Heart left ventricle (tissue), 16 donors: ENCODE measurements around the gene FAM228B. TPM values are rescaled to one million over a fixed set of nuclear protein-coding genes. Genes with fewer than 3 reads are reported as not detected.

Experiments used
- ATAC-seq, 4 donors: fragments of 200-7000 bp; cut with Tn5 transposase; one replicate each; pipeline ENCODE4 v1.9.1; 2020 to 2022; ENCODE audit warnings: moderate library complexity in 4 of 4, mild to moderate bottlenecking in 3 of 4, moderate number of reproducible peaks in 1 of 4
- DNase-seq, 5 donors: peaks; one replicate each; pipeline ENCODE4 v3.0.0-alpha.2; 2020
- H3K27ac ChIP-seq, 12 donors: fragments of 200-600 bp; sonication (generic) in 4 of 12; one replicate each; pipeline versions ENCODE4 v1.5.0 to v1.8.0; 2016 to 2022; ENCODE audit warnings: mild to moderate bottlenecking in 2 of 12
- H3K27me3 ChIP-seq, 9 donors: fragments of 200-600 bp; sonication (generic) in 2 of 9; one replicate each; pipeline versions ENCODE4 v1.5.1 to v1.8.0; 2016 to 2022; ENCODE audit warnings: mild to moderate bottlenecking in 3 of 9
- H3K36me3 ChIP-seq, 9 donors: fragments of 200-600 bp; sonication (generic) in 2 of 9; one replicate each; pipeline versions ENCODE4 v1.5.0 to v1.8.0; 2018 to 2022; ENCODE audit warnings: mild to moderate bottlenecking in 2 of 9
- H3K4me1 ChIP-seq, 12 donors: fragments of 200-600 bp; sonication (generic) in 4 of 12; one replicate each; pipeline versions ENCODE4 v1.5.0 to v1.8.0; 2016 to 2022; ENCODE audit warnings: mild to moderate bottlenecking in 3 of 12
- H3K4me3 ChIP-seq, 12 donors: fragments of 200-600 bp; sonication (generic) in 4 of 12; one replicate each; pipeline versions ENCODE4 v1.5.0 to v1.8.0; 2017 to 2022; ENCODE audit warnings: mild to moderate bottlenecking in 9 of 12, moderate library complexity in 4 of 12
- H3K9me3 ChIP-seq, 12 donors: fragments of 200-600 bp; sonication (generic) in 4 of 12; one replicate each; pipeline versions ENCODE4 v1.5.0 to v1.8.0; 2016 to 2022; ENCODE audit warnings: mild to moderate bottlenecking in 1 of 12
- CTCF ChIP-seq, 12 donors: fragments of 200-600 bp; sonication (generic) in 4 of 12; IDR thresholded peaks; one replicate each; pipeline versions ENCODE4 v1.5.0 to v1.8.0; 2018 to 2022; ENCODE audit warnings: antibody characterized with exemption in 12 of 12, mild to moderate bottlenecking in 5 of 12
- POLR2A ChIP-seq, 2 donors: fragments of 450-650 bp; IDR thresholded peaks; one replicate each; pipeline ENCODE4 v1.6.1; 2017; ENCODE audit warnings: antibody characterized with exemption in 2 of 2, mild to moderate bottlenecking in 2 of 2, moderate library complexity in 2 of 2
- WGBS, 4 donors: extraction: QIAGEN DNeasy Blood & Tissue Kit in 2 of 4; methylation state at CpG; one replicate each; pipeline versions ENCODE4 v1.1.5 to v1.1.7; 2013 to 2018; 5-methylcytosine and 5-hydroxymethylcytosine counted together
- intact Hi-C, 10 donors: fragments of 100-400 bp; cut with DNase I; formaldehyde crosslinking; loops; one replicate each; pipeline versions ENCODE4 v1.11.1 to v1.14.2; 2022
- polyA plus RNA-seq, 2 donors: library from polyadenylated mRNA; stranded (reverse); fragments of 200-250 nt; gene quantifications; one replicate each; pipeline ENCODE4 v1.2.3, GENCODE V29; 2013
- total RNA-seq, 9 donors: library from RNA; depleted of rRNA in 2 of 9; stranded (reverse); fragments of >200 nt in 2 of 9; fragmentation: NEBNext Ultra II Directional in 3 of 9; extraction: Animal tissue kit (Norgen Biotek cat#: 25700) in 3 of 9; gene quantifications; one replicate each; pipeline versions ENCODE4 v1.1.0 to v1.2.4, GENCODE V29; 2016 to 2023
- donor health status: ischemic (EF 13 %, LVEDD 7.1; RV severe dilation, severe dysfunction).
- donor health status: healthy with polysubstance abuse.
- donor health status: DM: no; HTN: yes; CAD: no.
- donor health status: DM: no; HTN: no; CAD: no.
- donor health status: ischemic (EF 25% LVEDD 6.9; RV normal size, moderate dysfunction).
- donor health status: ischemic (EF 25% LVEDD 5.7; RV mildly dilated, moderate dysfunction).
- donor health status: healthy.
- donor health status: DM: yes; HTN: yes; CAD: no.
- donor health status: ischemic (EF 35%, LVEDD 5.7; RV mildly dilated, moderate dysfunction).
- donor health status: nonischemic (EF 11% LVEDD 7.7; RV severe dilation, severe dysfunction).
- donor health status: DM: yes; HTN: yes; CAD: no.
- donor health status: PGD.
- donor health status: ischemic (EF 29% LVEDD 5.4; RV normal size, mild dysfunction).
- donor health status: nonischemic (EF 23%, LVEDD 6.1; RV moderate dilation, normal function).

Gene FAM228B
- total and polyA plus RNA-seq, 11 donors, result 5.4 to 36.9 (median 21.2) TPM

- Histone ChIP-seq H3K4me3 (no peak overlapping the region), H3K27ac (no peak overlapping the region), H3K36me3 (peaks cover 0 to 66% (median 55%) of the 10 kb centered on the region in 9 donors), H3K4me1 (peaks cover 0 to 11% (median 3%) of the 10 kb centered on the region in 12 donors), H3K9me3 (no peaks in the 10 kb centered on the region), H3K27me3 (no peaks in the 10 kb centered on the region)
- TF ChIP-seq POLR2A (IDR thresholded peaks at IDR 0.05) (no peak), CTCF (IDR thresholded peaks at IDR 0.05) (no peak)
- DNase-seq (no peak), ATAC-seq (no peak)
- intact Hi-C loops, result no loop called here
- 82 to 84% (median 83%) methylated on average over 17 to 19 of the region's 19 CpGs for WGBS, 4 donors
Observed at GRCh38 chr2:24203029-24203786, 79.9 kb downstream of the FAM228B start.

- Histone ChIP-seq H3K27ac (no peak overlapping the region), H3K4me1 (peaks cover 0 to 11% (median 3%) of the 10 kb centered on the region in 12 donors), H3K4me3 (no peak overlapping the region), H3K27me3 (no peaks in the 10 kb centered on the region), H3K36me3 (peaks cover 0 to 71% (median 60%) of the 10 kb centered on the region in 9 donors), H3K9me3 (no peaks in the 10 kb centered on the region)
- DNase-seq (no peak), ATAC-seq (no peak)
- 79 to 86% (median 83%) methylated on average over 5 of the region's 5 CpGs for WGBS, 4 donors
- TF ChIP-seq POLR2A (IDR thresholded peaks at IDR 0.05) (no peak), CTCF (IDR thresholded peaks at IDR 0.05) (no peak)
- intact Hi-C loops, result no loop called here
Observed at GRCh38 chr2:24203787-24204150, 80.5 kb downstream of the FAM228B start.

- no peak for TF ChIP-seq CTCF (IDR thresholded peaks at IDR 0.05)
- TF ChIP-seq POLR2A (IDR thresholded peaks at IDR 0.05), result no peak
- DNase-seq, result no peak
- H3K27ac ChIP-seq, result no peak overlapping the region
- WGBS, 4 donors, result 92 to 97% (median 93%) methylated on average over 12 of the region's 12 CpGs
- intact Hi-C loops, result no loop called here
- ATAC-seq, result no peak
- peaks cover 0 to 79% (median 68%) of the 10 kb centered on the region in 9 donors for H3K36me3 ChIP-seq
- H3K27me3 ChIP-seq, result no peaks in the 10 kb centered on the region
- peaks cover 0 to 11% (median 3%) of the 10 kb centered on the region in 12 donors for H3K4me1 ChIP-seq
- H3K9me3 ChIP-seq, result no peaks in the 10 kb centered on the region
- H3K4me3 ChIP-seq, result no peak overlapping the region
Observed at GRCh38 chr2:24204505-24204904, 81.2 kb downstream of the FAM228B start.

- DNase-seq (no peak), ATAC-seq (no peak)
- intact Hi-C loops, result no loop called here
- Histone ChIP-seq H3K36me3 (peaks cover 0 to 85% (median 74%) of the 10 kb centered on the region in 9 donors), H3K4me3 (no peak overlapping the region), H3K9me3 (no peaks in the 10 kb centered on the region), H3K4me1 (peaks cover 0 to 7% (median 3%) of the 10 kb centered on the region in 12 donors), H3K27me3 (no peaks in the 10 kb centered on the region), H3K27ac (no peak overlapping the region)
- 91 to 93% (median 93%) methylated on average over 4 of the region's 4 CpGs for WGBS, 4 donors
- no peak for TF ChIP-seq POLR2A (IDR thresholded peaks at IDR 0.05)
- TF ChIP-seq CTCF (IDR thresholded peaks at IDR 0.05), result no peak
Observed at GRCh38 chr2:24205131-24205530, 81.9 kb downstream of the FAM228B start.
